ENCODE measurements around the gene FRYL.

The FRYL gene

DNA sequence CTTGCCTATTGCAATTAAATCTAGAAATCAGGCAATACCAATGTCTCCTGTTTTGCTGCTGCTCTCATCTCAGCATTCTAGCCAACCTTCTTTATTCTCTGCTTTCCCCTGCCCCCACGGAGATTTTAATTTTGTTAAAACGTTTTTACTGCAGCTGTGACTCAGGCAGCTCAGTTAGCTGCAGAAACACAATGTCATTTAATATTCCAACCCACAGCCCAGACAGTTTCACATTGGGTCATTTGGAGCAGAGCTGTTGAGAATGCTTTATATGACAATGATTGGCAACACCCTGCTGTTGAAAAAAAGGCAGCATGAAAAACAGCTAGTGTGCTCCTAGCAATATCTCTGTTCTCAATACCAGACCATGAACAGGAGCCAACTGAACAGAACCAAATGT lies 309.5 kb downstream of the FRYL start:
- TF ChIP-seq, protein P1, sequence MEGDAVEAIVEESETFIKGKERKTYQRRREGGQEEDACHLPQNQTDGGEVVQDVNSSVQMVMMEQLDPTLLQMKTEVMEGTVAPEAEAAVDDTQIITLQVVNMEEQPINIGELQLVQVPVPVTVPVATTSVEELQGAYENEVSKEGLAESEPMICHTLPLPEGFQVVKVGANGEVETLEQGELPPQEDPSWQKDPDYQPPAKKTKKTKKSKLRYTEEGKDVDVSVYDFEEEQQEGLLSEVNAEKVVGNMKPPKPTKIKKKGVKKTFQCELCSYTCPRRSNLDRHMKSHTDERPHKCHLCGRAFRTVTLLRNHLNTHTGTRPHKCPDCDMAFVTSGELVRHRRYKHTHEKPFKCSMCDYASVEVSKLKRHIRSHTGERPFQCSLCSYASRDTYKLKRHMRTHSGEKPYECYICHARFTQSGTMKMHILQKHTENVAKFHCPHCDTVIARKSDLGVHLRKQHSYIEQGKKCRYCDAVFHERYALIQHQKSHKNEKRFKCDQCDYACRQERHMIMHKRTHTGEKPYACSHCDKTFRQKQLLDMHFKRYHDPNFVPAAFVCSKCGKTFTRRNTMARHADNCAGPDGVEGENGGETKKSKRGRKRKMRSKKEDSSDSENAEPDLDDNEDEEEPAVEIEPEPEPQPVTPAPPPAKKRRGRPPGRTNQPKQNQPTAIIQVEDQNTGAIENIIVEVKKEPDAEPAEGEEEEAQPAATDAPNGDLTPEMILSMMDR (IDR thresholded peaks at IDR 0.05), result no peak
- Histone ChIP-seq H3K4me2 (ENCODE audit: low read length) (no peak overlapping the region), H3K36me3 (ENCODE audit: control insufficient read depth, insufficient read depth, low read length) (no peaks in the 10 kb centered on the region), H3K79me2 (no peaks in the 10 kb centered on the region), H3K9me3 (ENCODE audit: control insufficient read depth, low read length) (no peaks in the 10 kb centered on the region), H3K4me3 (ENCODE audit: low read depth, low read length) (no peak overlapping the region), H3K9ac (no peak overlapping the region), H3K27me3 (ENCODE audit: control insufficient read depth, insufficient read depth, low read length) (no peaks in the 10 kb centered on the region), H2AFZ (no peak overlapping the region), H3K27ac (no peak overlapping the region), H3K4me1 (no peaks in the 10 kb centered on the region)

DNA sequence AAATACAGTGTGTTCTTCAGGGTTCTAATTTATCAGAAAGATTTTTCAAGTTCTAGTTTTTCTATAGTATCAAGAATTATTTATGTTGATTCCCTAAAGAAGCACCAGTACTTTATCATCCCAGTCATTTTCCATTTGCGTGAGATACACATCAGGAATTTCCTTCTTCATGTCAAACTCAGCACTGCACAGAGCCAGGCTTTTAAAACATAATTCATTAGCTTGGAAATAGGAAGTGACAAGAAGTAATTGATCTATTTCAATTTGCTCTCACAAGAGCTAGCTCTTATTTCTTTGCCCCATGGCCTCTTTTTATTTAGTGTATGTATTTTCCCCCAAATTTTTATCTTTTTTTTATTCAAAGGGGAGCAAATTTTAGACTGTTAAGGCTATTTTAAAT lies 309.9 kb downstream of the FRYL start:
- Histone ChIP-seq H3K27ac (no peak overlapping the region), H3K27me3 (ENCODE audit: control insufficient read depth, insufficient read depth, low read length) (no peaks in the 10 kb centered on the region), H3K36me3 (ENCODE audit: control insufficient read depth, insufficient read depth, low read length) (no peaks in the 10 kb centered on the region)

GRCh38 chr4:48467891-48468290 lies 312.2 kb downstream of the FRYL start:
- H3K27ac ChIP-seq, result no peak overlapping the region
- H3K9ac ChIP-seq, result no peak overlapping the region
- no peaks in the 10 kb centered on the region for H3K9me3 ChIP-seq (ENCODE audit: control insufficient read depth, low read length)
- H3K4me1 ChIP-seq, result no peaks in the 10 kb centered on the region
- H3K4me3 ChIP-seq (ENCODE audit: low read depth, low read length), result no peak overlapping the region
- H3K36me3 ChIP-seq (ENCODE audit: control insufficient read depth, insufficient read depth, low read length), result no peaks in the 10 kb centered on the region
- no peak overlapping the region for H2AFZ ChIP-seq
- H3K79me2 ChIP-seq, result no peaks in the 10 kb centered on the region
- no peaks in the 10 kb centered on the region for H3K27me3 ChIP-seq (ENCODE audit: control insufficient read depth, insufficient read depth, low read length)
- no peak overlapping the region for H3K4me2 ChIP-seq (ENCODE audit: low read length)
- TF ChIP-seq, protein P1 (IDR thresholded peaks at IDR 0.05), result no peak

More for the DNA sequence above, 309.9 kb downstream of the FRYL start:
- Histone ChIP-seq H3K79me2 (no peaks in the 10 kb centered on the region), H3K4me3 (ENCODE audit: low read depth, low read length) (no peak overlapping the region), H3K9me3 (ENCODE audit: control insufficient read depth, low read length) (no peaks in the 10 kb centered on the region), H3K4me2 (ENCODE audit: low read length) (no peak overlapping the region), H3K9ac (no peak overlapping the region), H3K4me1 (no peaks in the 10 kb centered on the region), H2AFZ (no peak overlapping the region)
- TF ChIP-seq, protein P1 (IDR thresholded peaks at IDR 0.05), result no peak

DNA sequence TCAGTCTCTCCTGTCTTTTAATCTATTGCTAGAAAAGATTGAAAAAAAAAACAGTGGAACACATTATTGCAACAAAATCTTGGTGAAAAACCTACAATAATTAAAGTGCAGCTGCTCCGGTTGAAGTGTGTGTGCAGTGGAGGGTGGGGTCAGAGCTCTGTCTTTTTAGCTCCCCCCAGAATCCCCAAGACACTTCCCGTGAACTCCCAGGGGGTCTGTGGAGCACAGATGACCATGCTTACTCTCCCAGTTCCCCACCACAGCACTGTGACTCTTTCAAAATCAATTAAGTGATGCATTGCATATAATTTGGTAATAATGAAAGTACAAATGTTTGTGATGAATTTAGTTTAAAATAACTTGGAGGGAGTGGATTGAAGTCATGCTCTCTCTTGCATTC lies 312.6 kb downstream of the FRYL start:
- no peak overlapping the region for H3K4me2 ChIP-seq (ENCODE audit: low read length)
- no peak overlapping the region for H3K9ac ChIP-seq
- no peak overlapping the region for H3K4me3 ChIP-seq (ENCODE audit: low read depth, low read length)
- no peaks in the 10 kb centered on the region for H3K36me3 ChIP-seq (ENCODE audit: control insufficient read depth, insufficient read depth, low read length)
- H3K27ac ChIP-seq, result no peak overlapping the region
- H3K27me3 ChIP-seq (ENCODE audit: control insufficient read depth, insufficient read depth, low read length), result no peaks in the 10 kb centered on the region
- no peak overlapping the region for H2AFZ ChIP-seq
- TF ChIP-seq, protein P1 (IDR thresholded peaks at IDR 0.05), result no peak
- H3K79me2 ChIP-seq, result no peaks in the 10 kb centered on the region
- H3K4me1 ChIP-seq, result no peaks in the 10 kb centered on the region
- H3K9me3 ChIP-seq (ENCODE audit: control insufficient read depth, low read length), result no peaks in the 10 kb centered on the region

DNA sequence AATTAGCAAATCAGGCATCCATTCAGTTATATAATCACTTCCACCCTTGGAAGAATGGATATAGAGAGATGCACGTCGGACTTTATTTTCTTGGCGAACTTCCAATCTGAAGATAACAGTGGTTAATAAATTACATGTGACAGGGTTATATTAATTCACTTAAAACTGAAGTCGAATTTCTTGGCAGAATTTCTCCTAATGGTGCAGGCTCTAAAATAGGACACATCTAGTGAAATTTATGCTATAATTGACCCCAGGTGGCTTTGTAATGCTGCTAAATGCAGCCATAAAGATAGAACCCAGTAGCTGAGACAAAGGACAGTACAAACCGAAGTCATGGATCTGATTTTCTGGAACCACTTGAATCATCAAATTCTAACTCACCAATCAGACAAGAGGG lies 317.7 kb downstream of the FRYL start:
- H2AFZ ChIP-seq, result no peak overlapping the region
- no peaks in the 10 kb centered on the region for H3K4me1 ChIP-seq
- H3K36me3 ChIP-seq (ENCODE audit: control insufficient read depth, insufficient read depth, low read length), result no peaks in the 10 kb centered on the region
- H3K9ac ChIP-seq, result no peak overlapping the region
- no peaks in the 10 kb centered on the region for H3K79me2 ChIP-seq
- no peaks in the 10 kb centered on the region for H3K27me3 ChIP-seq (ENCODE audit: control insufficient read depth, insufficient read depth, low read length)
- no peak overlapping the region for H3K27ac ChIP-seq
- no peak overlapping the region for H3K4me2 ChIP-seq (ENCODE audit: low read length)
- no peak overlapping the region for H3K4me3 ChIP-seq (ENCODE audit: low read depth, low read length)
- H3K9me3 ChIP-seq (ENCODE audit: control insufficient read depth, low read length), result no peaks in the 10 kb centered on the region
- TF ChIP-seq, protein P1 (IDR thresholded peaks at IDR 0.05), result no peak
